HepG2 (cell line): ENCODE data around the gene RAP1GAP2. TPM values are rescaled to one million over a fixed set of nuclear protein-coding genes. Genes with fewer than 3 reads are reported as not detected.

Experiments used
- ATAC-seq: fragments of 200-7000 bp; cut with Tn5 transposase; 3 replicates; pipeline ENCODE4 v1.9.1; 2020; ENCODE audit warnings: mild to moderate bottlenecking, moderate library complexity
- BruUV-seq: library from RNA; stranded (reverse); fragments of 400-500 nt; replicated peaks from 2 replicates; lab custom pipeline; 2021; lab: Mats Ljungman, UMichigan
- CTCF ChIA-PET: fragments of 300-600 bp; formaldehyde crosslinking; extraction: SDS; loops from one replicate; lab custom pipeline; 2021; ENCODE audit warnings: low total read pairs, inconsistent platforms, low intra/inter-chr PET ratio; lab: Yijun Ruan, JAX
- POLR2A ChIA-PET: fragments of 350-600 bp; sonication (Branson Sonifier 250); formaldehyde crosslinking; loops from one replicate; lab custom pipeline; 2020; ENCODE audit warnings: antibody characterized with exemption, inconsistent platforms; lab: Yijun Ruan, JAX
- DNase-seq: peaks from one replicate; pipeline ENCODE4 v3.0.0-alpha.2; 2015; ENCODE audit warnings: low spot score
- FAIRE-seq: peaks from 3 replicates; lab custom pipeline; 2011; peaks lifted over from hg19 to GRCh38; lab: Jason Lieb, UNC
- H2AFZ ChIP-seq: one replicate; pipeline ENCODE4 v1.6.1; 2011; ENCODE audit warnings: low read length, inconsistent platforms
- H3K27ac ChIP-seq: fragments of 300-600 bp; 3 replicates; pipeline ENCODE4 v1.8.0; 2011; ENCODE audit warnings: mixed run types, mild to moderate bottlenecking, mixed read lengths, low read length, inconsistent platforms; ENCODE audit not compliant: insufficient read depth; ENCODE audit errors: extremely low read length
- H3K27me3 ChIP-seq, 2 experiments: fragments of 200-600 bp in 1 of 2; 2 replicates in 1 of 2; 3 replicates in 1 of 2; pipeline versions ENCODE4 v1.6.0 to v1.8.0; 2011; ENCODE audit warnings: low read length in 2 of 2, mild to moderate bottlenecking in 2 of 2, moderate library complexity in 2 of 2, inconsistent platforms in 1 of 2; ENCODE audit not compliant: insufficient read depth in 2 of 2, control insufficient read depth in 1 of 2
- H3K36me3 ChIP-seq, 2 experiments: fragments of 200-600 bp in 1 of 2; replicated peaks in 1 of 2; 2 replicates in 1 of 2; 3 replicates in 1 of 2; pipeline versions ENCODE4 v1.5.1 to v1.8.0; 2011; ENCODE audit warnings: low read length in 2 of 2, inconsistent platforms in 1 of 2; ENCODE audit not compliant: insufficient read depth in 2 of 2, control insufficient read depth in 1 of 2
- H3K4me1 ChIP-seq: 2 replicates; pipeline ENCODE4 v1.5.1; 2012; ENCODE audit warnings: low read length, inconsistent platforms; ENCODE audit not compliant: insufficient read depth
- H3K4me2 ChIP-seq: 2 replicates; pipeline ENCODE4 v1.6.0; 2011; ENCODE audit warnings: low read depth, low read length, inconsistent platforms
- H3K4me3 ChIP-seq, 3 experiments: fragments of 200-600 bp in 1 of 3; sonication (generic), shearing (Covaris generic) in 1 of 3; replicated peaks in 1 of 3; 2 replicates each; pipeline ENCODE4 v1.5.1; 2011 to 2016; ENCODE audit warnings: low read length in 3 of 3, inconsistent platforms in 2 of 3, low read depth in 2 of 3, mild to moderate bottlenecking in 2 of 3, control low read depth in 1 of 3, mixed read lengths in 1 of 3; ENCODE audit not compliant: insufficient read depth in 1 of 3
- H3K79me2 ChIP-seq: one replicate; pipeline ENCODE4 v1.6.1; 2011; ENCODE audit warnings: low read length, inconsistent platforms; ENCODE audit not compliant: insufficient read depth
- H3K9ac ChIP-seq: 2 replicates; pipeline ENCODE4 v1.6.0; 2011; ENCODE audit warnings: mild to moderate bottlenecking, low read depth, low read length, inconsistent platforms; ENCODE audit not compliant: insufficient read depth
- H3K9me3 ChIP-seq: 2 replicates; pipeline ENCODE4 v1.5.1; 2012; ENCODE audit warnings: mild to moderate bottlenecking, low read length
- H4K20me1 ChIP-seq: 2 replicates; pipeline ENCODE4 v1.6.0; 2011; ENCODE audit warnings: inconsistent platforms, mild to moderate bottlenecking, low read length, moderate library complexity; ENCODE audit not compliant: insufficient read depth
- EED ChIP-seq: sonication (generic); formaldehyde crosslinking; IDR thresholded peaks from 2 replicates; pipeline ENCODE4 v1.5.0; 2020; ENCODE audit warnings: mild to moderate bottlenecking, missing genetic modification reagents
- KDM6A ChIP-seq: IDR thresholded peaks from 2 replicates; pipeline ENCODE4 v1.6.1; 2016; ENCODE audit warnings: low read depth
- NR2C2 ChIP-seq: sonication (generic); formaldehyde crosslinking; IDR thresholded peaks from 2 replicates; pipeline ENCODE4 v1.4.0; 2020; ENCODE audit warnings: missing genetic modification reagents, mild to moderate bottlenecking, moderate library complexity, borderline replicate concordance
- SMAD1 ChIP-seq: sonication (generic); formaldehyde crosslinking; IDR thresholded peaks from 2 replicates; pipeline ENCODE4 v1.4.0; 2020; ENCODE audit warnings: missing genetic modification reagents, low read depth, mild to moderate bottlenecking, borderline replicate concordance
- TOPORS ChIP-seq: sonication (generic); formaldehyde crosslinking; IDR thresholded peaks from 2 replicates; pipeline ENCODE4 v1.8.0; 2023; ENCODE audit warnings: mild to moderate bottlenecking, missing genetic modification reagents
- TSC22D2 ChIP-seq: sonication (generic); formaldehyde crosslinking; IDR thresholded peaks from 2 replicates; pipeline ENCODE4 v1.5.1; 2020; ENCODE audit warnings: missing genetic modification reagents, mild to moderate bottlenecking, borderline replicate concordance
- ZNF253 ChIP-seq: sonication (generic); formaldehyde crosslinking; IDR thresholded peaks from 2 replicates; pipeline ENCODE4 v1.8.0; 2022; ENCODE audit warnings: mild to moderate bottlenecking, missing genetic modification reagents, borderline replicate concordance
- ZNF263 ChIP-seq: sonication (generic); formaldehyde crosslinking; IDR thresholded peaks from 2 replicates; pipeline ENCODE4 v1.4.0; 2020; ENCODE audit warnings: missing genetic modification reagents
- ZNF589 ChIP-seq: sonication (generic); formaldehyde crosslinking; conservative IDR thresholded peaks from 2 replicates; pipeline ENCODE4 v1.8.0; 2022; ENCODE audit warnings: mild to moderate bottlenecking, moderate library complexity, missing genetic modification reagents
- WGBS: methylation state at CpG from one replicate; pipeline ENCODE4 v1.1.6; 2017; ENCODE audit warnings: low lambda C conversion rate; 5-methylcytosine and 5-hydroxymethylcytosine counted together
- in situ Hi-C: cut with HindIII; loops from 2 replicates; pipeline ENCODE4 v1.10.0; 2017; ENCODE audit warnings: low pct_unique_long_range_greater_than_20kb; ENCODE audit not compliant: extremely low pct_ligation_motif_present
- intact Hi-C: fragments of 100-400 bp; cut with micrococcal nuclease; formaldehyde crosslinking; loops from one replicate; pipeline ENCODE4 v1.10.0; 2022; ENCODE audit not compliant: unreplicated experiment
- polyA plus RNA-seq, 8 experiments: library from polyadenylated mRNA; depleted of rRNA in 3 of 8; stranded (reverse) in 7 of 8; unstranded in 1 of 8; fragments of >200 nt; fragmentation: Illumina TruSeq in 4 of 8; extraction: Trizol in 4 of 8; gene quantifications; 2 replicates each; pipeline versions ENCODE4 v1.2.1 to v1.2.3, GENCODE V29; 2011 to 2016; ENCODE audit warnings: low read depth in 4 of 8, missing spikeins in 1 of 8, mixed read lengths in 1 of 8; ENCODE audit not compliant: insufficient read depth in 1 of 8
- total RNA-seq, 5 experiments: library from RNA; depleted of rRNA; stranded (reverse); fragments of >200 nt; fragmentation: Illumina TruSeq; extraction: Trizol; gene quantifications; 2 replicates each; pipeline ENCODE4 v1.2.3, GENCODE V29; 2016; ENCODE audit warnings: low read depth in 1 of 5
- TF ChIP-seq, protein P1 (sequence below), 2 experiments: sonication (generic) in 1 of 2; formaldehyde crosslinking in 1 of 2; IDR thresholded peaks; 2 replicates each; pipeline versions ENCODE4 v1.4.0 to v1.6.1; 2016 to 2020; ENCODE audit warnings: borderline replicate concordance in 1 of 2, low read depth in 1 of 2, mild to moderate bottlenecking in 1 of 2, missing genetic modification reagents in 1 of 2
- TF ChIP-seq, protein P2 (sequence below): sonication (generic); formaldehyde crosslinking; IDR thresholded peaks from 2 replicates; pipeline ENCODE4 v1.4.0; 2020; ENCODE audit warnings: missing genetic modification reagents, borderline replicate concordance
- TF ChIP-seq, protein P3 (sequence below): sonication (generic); formaldehyde crosslinking; IDR thresholded peaks from 2 replicates; pipeline ENCODE4 v1.5.0; 2020; ENCODE audit warnings: missing genetic modification reagents

Gene RAP1GAP2
- total and polyA plus RNA-seq, 2 of the 13 experiments (the other 11 are each of a cell fraction or from before 2014, with no cell fraction given): 10.9 to 12.0 TPM

DNA sequence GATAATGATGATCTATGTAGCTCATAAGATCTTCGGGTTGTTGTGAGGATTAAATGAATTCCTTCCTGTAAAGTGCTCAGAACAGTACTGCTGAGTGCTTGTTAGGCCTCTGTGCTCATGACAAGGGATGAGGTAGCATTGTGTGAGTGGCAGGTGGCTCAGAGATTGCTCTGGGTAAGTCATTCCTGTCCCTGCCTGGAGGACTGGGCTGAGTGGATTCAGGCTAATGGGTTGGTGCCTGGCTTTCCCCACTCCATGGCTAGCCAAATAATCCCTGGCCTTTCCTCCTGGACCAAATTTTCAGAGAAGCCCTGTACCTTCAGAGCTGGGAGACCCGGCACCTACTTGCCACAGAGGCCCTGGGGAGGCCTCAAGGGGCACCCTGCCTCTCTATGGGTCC lies 45.5 kb upstream of the RAP1GAP2 start:
- intact Hi-C loops: no loop called here
- no peaks in the 10 kb centered on the region for H3K9me3 ChIP-seq
- peaks cover 6% of the 10 kb centered on the region; the same call in 1 of the 2 replicates for H4K20me1 ChIP-seq
- H3K79me2 ChIP-seq: no peaks in the 10 kb centered on the region
- DNase-seq (no peak), ATAC-seq (no peak), FAIRE-seq (no peak)
- CTCF ChIA-PET: no interaction called here
- in situ Hi-C loops: no loop called here
- 0% methylated on average over 1 of the region's 2 CpGs for WGBS
- H3K9ac ChIP-seq: no peak overlapping the region
- H3K27me3 ChIP-seq: peaks cover 2 to 27% of the 10 kb centered on the region in 2 experiments; a peak in 2 of 5 replicates
- H2AFZ ChIP-seq: no peak overlapping the region
- no peak for TF ChIP-seq ZNF253
- no peak for TF ChIP-seq TSC22D2 (CRISPR knock-in tag)
- no peak for TF ChIP-seq ZNF589 (CRISPR knock-in tag)
- no peak for TF ChIP-seq KDM6A
- no peak for TF ChIP-seq TOPORS (CRISPR knock-in tag)
- no peaks in the 10 kb centered on the region for H3K36me3 ChIP-seq
- no peak overlapping the region for H3K27ac ChIP-seq
- POLR2A ChIA-PET: no interaction called here
- BruUV-seq: no TSS peak
- H3K4me1 ChIP-seq: no peaks in the 10 kb centered on the region
- H3K4me2 ChIP-seq: no peak overlapping the region
- H3K4me3 ChIP-seq: no peak overlapping the region

DNA sequence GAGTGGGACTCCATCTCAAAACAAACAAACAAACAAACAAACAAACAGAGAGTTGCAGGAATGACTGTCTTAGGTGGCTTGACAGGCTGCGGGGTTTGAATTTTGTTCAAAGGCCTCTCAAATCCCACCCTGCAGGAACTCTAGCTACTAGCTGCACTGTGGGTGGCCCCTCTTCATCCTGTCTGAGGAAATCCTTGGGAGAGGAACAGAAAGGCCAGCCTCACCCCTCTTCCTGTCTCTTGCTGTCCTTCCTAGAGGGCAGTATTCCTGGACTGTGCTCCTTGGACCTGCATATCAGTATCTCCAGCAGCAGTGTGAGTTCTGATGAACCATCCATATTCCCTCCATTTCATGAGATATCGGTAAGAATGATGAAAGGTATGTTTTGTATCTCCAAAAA lies 44.7 kb upstream of the RAP1GAP2 start:
- in situ Hi-C loops (no loop called here), intact Hi-C loops (no loop called here)
- no peak overlapping the region for H3K4me3 ChIP-seq
- peaks cover 2 to 28% of the 10 kb centered on the region in 2 experiments; a peak in 3 of 5 replicates for H3K27me3 ChIP-seq
- ATAC-seq (no peak), DNase-seq (no peak), FAIRE-seq (no peak)
- H3K79me2 ChIP-seq: no peaks in the 10 kb centered on the region
- BruUV-seq: no TSS peak
- H3K36me3 ChIP-seq: no peaks in the 10 kb centered on the region
- POLR2A ChIA-PET: no interaction called here
- H2AFZ ChIP-seq: no peak overlapping the region
- no peaks in the 10 kb centered on the region for H3K4me1 ChIP-seq
- H3K4me2 ChIP-seq: no peak overlapping the region
- 50% methylated on average over 2 of the region's 2 CpGs for WGBS
- CTCF ChIA-PET: no interaction called here
- TF ChIP-seq ZNF263 (CRISPR knock-in tag) (no peak), SMAD1 (CRISPR knock-in tag) (no peak), EED (CRISPR knock-in tag) (no peak), NR2C2 (no peak)
- TF ChIP-seq, protein P1, sequence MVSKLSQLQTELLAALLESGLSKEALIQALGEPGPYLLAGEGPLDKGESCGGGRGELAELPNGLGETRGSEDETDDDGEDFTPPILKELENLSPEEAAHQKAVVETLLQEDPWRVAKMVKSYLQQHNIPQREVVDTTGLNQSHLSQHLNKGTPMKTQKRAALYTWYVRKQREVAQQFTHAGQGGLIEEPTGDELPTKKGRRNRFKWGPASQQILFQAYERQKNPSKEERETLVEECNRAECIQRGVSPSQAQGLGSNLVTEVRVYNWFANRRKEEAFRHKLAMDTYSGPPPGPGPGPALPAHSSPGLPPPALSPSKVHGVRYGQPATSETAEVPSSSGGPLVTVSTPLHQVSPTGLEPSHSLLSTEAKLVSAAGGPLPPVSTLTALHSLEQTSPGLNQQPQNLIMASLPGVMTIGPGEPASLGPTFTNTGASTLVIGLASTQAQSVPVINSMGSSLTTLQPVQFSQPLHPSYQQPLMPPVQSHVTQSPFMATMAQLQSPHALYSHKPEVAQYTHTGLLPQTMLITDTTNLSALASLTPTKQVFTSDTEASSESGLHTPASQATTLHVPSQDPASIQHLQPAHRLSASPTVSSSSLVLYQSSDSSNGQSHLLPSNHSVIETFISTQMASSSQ (IDR thresholded peaks at IDR 0.05; ENCODE audit: low read depth): no peak
- TF ChIP-seq, protein P1 (CRISPR knock-in tag; IDR thresholded peaks at IDR 0.05; ENCODE audit: borderline replicate concordance): no peak
- TF ChIP-seq, protein P2, sequence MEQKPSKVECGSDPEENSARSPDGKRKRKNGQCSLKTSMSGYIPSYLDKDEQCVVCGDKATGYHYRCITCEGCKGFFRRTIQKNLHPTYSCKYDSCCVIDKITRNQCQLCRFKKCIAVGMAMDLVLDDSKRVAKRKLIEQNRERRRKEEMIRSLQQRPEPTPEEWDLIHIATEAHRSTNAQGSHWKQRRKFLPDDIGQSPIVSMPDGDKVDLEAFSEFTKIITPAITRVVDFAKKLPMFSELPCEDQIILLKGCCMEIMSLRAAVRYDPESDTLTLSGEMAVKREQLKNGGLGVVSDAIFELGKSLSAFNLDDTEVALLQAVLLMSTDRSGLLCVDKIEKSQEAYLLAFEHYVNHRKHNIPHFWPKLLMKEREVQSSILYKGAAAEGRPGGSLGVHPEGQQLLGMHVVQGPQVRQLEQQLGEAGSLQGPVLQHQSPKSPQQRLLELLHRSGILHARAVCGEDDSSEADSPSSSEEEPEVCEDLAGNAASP: no peak
- TF ChIP-seq, protein P3, sequence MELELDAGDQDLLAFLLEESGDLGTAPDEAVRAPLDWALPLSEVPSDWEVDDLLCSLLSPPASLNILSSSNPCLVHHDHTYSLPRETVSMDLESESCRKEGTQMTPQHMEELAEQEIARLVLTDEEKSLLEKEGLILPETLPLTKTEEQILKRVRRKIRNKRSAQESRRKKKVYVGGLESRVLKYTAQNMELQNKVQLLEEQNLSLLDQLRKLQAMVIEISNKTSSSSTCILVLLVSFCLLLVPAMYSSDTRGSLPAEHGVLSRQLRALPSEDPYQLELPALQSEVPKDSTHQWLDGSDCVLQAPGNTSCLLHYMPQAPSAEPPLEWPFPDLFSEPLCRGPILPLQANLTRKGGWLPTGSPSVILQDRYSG (CRISPR knock-in tag): no peak
- no peak overlapping the region for H3K9ac ChIP-seq
- H3K9me3 ChIP-seq: no peaks in the 10 kb centered on the region
- H4K20me1 ChIP-seq: peaks cover 6% of the 10 kb centered on the region; the same call in 1 of the 2 replicates
- no peak overlapping the region for H3K27ac ChIP-seq
